Stimulated activated CD8-positive, alpha-beta memory T cell treated with anti-CD3 and anti-CD28 coated beads, Interleukin-4, amount 100 ng/mL, for 4 hours (primary cell): ENCODE measurements around the gene NEK8.
"Not testable (repeated sequence)": the region's sequence is repeated elsewhere in the genome, so short reads cannot be mapped to it uniquely, and the experiment has no call there.

Experiments
- DNase-seq, 2 donors: peaks; one replicate each; pipeline ENCODE4 v3.0.0-alpha.2; 2020; ENCODE audit warnings: low read depth in 2 of 2, low spot score in 1 of 2

The NEK8 gene

GRCh38 chr17:28710861-28711722 lies 17.5 kb upstream of the NEK8 start:
- peak; percentile 76 to 78 for DNase-seq

GRCh38 chr17:28711723-28712031 lies 16.9 kb upstream of the NEK8 start, which contains the start of gene PROCA1:
TSS of gene PROCA1 (minus strand) at chr17:28711888. CDS start at chr17:28711660, 228 bp downstream.
- no peak for DNase-seq

- DNase-seq, result no peak
Observed at GRCh38 chr17:28712032-28712704, 16.4 kb upstream of the NEK8 start.

- no peak for DNase-seq
Observed at GRCh38 chr17:28712705-28713415, 15.7 kb upstream of the NEK8 start.

- no peak for DNase-seq
Observed at GRCh38 chr17:28714281-28714680, 14.3 kb upstream of the NEK8 start.

DNA sequence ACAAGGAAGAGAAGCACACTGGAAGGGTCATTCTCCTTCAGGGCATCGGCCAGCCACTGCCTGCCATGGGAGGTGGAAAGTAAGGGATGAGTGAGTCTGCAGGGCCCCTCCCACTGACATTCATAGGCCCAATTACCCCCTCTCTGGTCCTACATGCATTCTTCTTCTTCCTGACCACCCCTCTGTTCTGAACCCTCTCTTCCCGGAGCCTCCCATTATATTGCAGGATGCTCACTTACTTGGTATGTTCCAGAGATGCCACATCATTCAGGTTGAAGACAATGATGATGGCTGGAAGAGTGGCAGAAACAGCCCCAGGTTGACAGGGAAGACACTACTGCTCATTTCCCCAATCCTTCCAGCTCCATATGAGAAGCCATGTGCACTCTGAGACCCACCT lies 13.4 kb upstream of the NEK8 start:
- no peak for DNase-seq

- DNase-seq, result no peak
Observed at GRCh38 chr17:28716740-28717577, 11.6 kb upstream of the NEK8 start.

GRCh38 chr17:28717578-28718332 lies 10.8 kb upstream of the NEK8 start, which contains the start of gene RAB34:
TSS of gene RAB34 (minus strand) at chr17:28717868. CDS start at chr17:28717266, 602 bp downstream.
- DNase-seq, result no peak

DNA sequence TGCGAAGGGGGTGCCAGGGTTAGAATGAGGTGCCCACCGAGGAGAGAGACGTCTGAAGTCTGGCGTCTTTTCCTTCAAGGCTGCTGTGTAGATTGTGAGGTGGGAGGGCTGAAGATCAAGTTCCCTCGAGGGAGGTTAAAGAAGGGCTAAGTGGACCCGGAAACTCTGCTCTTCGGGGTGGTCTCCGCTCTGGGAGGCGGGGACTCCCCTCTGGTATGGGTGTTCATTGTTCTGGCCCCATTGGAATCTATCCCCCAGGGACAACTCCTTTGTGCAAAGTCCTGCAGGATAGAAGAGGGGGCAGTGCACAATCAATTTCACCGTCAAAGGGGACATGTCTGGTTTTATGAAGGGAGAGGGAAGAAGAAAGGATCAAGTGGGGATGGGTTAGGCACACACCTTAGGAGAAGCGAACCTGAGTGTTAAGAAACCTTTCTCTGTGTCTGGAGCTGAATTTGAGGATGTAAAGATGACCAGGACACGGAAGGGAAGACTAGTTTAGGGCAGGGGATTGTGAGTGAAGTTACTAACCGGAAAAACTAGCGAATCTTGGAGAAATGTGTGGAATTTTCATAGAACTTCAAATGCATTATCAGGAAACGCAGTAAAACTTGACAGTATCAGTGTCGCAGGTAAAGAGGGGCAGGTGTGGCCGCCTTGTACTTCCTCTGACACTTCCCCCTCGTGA lies 10.1 kb upstream of the NEK8 start:
- DNase-seq, result no peak

- DNase-seq, result no peak
Observed at GRCh38 chr17:28719021-28719433, 9.6 kb upstream of the NEK8 start.

DNA sequence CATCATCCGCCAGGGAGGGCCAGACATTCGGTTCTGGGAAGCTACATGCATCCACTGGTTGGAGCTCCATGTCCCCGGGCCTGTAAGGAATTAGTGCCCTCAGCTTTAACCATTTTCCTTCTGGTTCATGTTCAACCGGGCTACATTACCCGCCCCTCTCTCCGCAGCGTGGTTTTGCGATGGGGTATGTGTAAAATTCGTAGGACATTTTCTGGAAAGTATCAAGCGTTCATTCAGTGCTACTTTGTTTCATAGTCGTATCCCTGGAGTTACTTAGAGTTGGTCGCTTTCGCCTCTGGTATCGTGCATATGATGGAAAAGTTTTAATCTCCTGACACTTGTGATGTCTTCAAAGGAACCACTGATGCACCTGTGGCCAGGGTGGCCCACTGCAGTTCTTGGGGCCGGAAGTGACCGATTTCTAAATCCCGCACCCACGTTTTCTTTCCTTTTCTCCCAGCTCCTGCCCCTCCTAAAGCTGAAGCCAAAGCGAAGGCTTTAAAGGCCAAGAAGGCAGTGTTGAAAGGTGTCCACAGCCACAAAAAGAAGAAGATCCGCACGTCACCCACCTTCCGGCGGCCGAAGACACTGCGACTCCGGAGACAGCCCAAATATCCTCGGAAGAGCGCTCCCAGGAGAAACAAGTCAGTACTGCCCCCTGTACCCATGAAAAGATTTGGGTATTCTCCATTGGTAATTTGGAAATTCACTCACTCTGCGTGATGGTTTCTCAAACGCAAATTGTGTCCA lies 8.2 kb upstream of the NEK8 start:
- DNase-seq, result no peak

DNA sequence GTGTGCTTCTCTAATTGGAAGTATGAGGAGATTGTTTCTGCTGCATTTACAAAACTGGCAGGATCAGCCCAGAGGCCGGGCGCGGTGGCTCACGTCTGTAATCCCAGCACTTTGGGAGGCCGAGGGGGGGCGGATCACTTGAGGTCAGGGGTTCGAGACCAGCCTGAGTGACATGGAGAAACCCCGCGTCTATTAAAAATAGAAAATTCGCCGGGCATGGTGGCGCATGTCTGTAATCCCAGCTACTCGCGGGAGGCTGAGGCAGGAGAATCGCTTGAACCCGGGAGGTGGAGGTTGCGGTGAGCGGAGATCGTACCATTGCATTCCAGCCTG lies 7.6 kb upstream of the NEK8 start:
- not testable (repeated sequence) for DNase-seq

- no peak for DNase-seq
Observed at GRCh38 chr17:28722417-28723158, 6.0 kb upstream of the NEK8 start.

DNA sequence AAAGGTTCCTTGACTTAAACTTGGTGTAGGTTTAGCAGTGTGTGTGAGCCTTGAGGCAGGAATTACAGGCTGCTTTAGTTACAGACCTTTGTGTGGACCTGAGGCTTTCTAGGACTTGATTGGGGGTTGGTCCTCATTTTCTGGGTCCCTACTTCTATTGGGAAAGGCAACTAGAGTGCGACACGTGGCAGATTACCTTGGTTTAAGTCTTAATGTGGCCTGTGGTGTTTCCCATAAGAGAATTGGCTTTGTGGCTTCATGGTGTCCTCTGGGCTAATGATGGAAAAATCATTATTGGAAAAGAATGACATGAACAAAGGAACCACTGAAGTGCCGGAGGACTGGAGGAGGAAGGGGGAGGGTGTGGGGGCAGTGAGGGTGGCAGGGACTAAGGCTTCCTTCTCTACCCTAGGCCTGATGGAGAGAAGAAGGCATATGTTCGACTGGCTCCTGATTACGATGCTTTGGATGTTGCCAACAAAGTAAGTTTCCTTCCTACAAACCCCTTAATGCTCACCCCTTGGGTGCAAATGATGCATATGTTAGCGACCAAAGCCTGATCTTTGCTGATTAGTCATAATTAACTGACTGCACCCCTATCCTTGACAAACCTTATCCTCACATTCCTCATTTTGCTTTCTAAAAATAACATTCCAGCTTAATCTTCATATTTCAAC lies 5.3 kb upstream of the NEK8 start:
- DNase-seq, result no peak

- DNase-seq, result not testable (repeated sequence)
Observed at GRCh38 chr17:28723836-28724499, 4.6 kb upstream of the NEK8 start.

DNA sequence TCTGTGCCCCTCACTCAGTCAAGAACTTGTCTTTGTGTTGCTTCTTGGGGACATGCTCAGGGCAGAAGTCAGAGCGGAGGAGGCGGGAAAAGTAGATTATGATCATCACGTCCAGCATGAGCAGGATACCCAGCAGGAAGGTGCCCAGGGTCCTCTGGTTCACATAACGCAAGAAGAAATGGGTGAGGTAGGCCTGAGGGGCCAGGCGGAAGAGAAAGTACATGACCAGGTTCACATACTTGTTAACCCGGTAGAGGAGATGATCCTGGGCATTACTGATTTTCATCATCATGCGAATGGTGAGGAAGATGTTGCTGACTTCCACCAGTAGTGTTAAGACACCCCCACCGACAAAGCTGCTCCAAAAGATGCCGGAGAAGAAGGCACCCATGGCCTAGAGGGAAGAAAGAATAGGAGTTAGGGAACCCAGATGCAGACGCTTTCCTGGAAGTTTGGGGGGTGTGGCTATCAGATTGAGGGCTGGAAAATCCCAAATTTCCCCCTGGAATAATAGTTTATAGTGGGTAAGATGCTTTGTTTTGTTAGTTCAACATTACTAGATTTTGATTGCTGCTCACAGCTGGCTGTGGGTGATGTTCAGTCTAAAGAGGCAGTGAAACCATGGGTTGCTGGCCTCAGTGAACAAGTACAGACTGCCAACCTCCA lies 4.0 kb upstream of the NEK8 start:
- no peak for DNase-seq

GRCh38 chr17:28725166-28725659 lies 3.4 kb upstream of the NEK8 start:
- no peak for DNase-seq
